ENCODE data around the gene SLC35C1. TPM values are rescaled to one million over a fixed set of nuclear protein-coding genes. Genes with fewer than 3 reads are reported as not detected.

Gene SLC35C1
- total RNA-seq, 1 donor from 2014 or later = 2.6 TPM

GRCh38 chr11:45809456-45810395, 4.8 kb downstream of the SLC35C1 start:
- Histone ChIP-seq H3K27me3 (ENCODE audit: control insufficient read depth in 3 of 3, insufficient read depth in 3 of 3, low read length in 3 of 3) (no peaks in the 10 kb centered on the region), H3K4me1 (ENCODE audit: control insufficient read depth in 3 of 3, insufficient read depth in 3 of 3, low read length in 3 of 3) (peaks cover 27 to 36% (median 33%) of the 10 kb centered on the region in 3 donors), H3K36me3 (ENCODE audit: control insufficient read depth in 3 of 3, insufficient read depth in 3 of 3, low read length in 3 of 3) (peaks cover 16 to 24% (median 24%) of the 10 kb centered on the region in 3 donors), H3K9ac (ENCODE audit: low read depth in 1 of 3, low read length in 3 of 3) (no peak overlapping the region), H3K4me3 (ENCODE audit: low read length in 3 of 3) (no peak overlapping the region), H3K9me3 (ENCODE audit: control insufficient read depth in 3 of 3, low read length in 3 of 3) (no peaks in the 10 kb centered on the region), H3K27ac (ENCODE audit: low read depth, low read length) (no peak overlapping the region)

GRCh38 chr11:45810431-45811108, 5.6 kb downstream of the SLC35C1 start:
- Histone ChIP-seq H3K36me3 (ENCODE audit: control insufficient read depth in 3 of 3, insufficient read depth in 3 of 3, low read length in 3 of 3) (peaks cover 16 to 24% (median 24%) of the 10 kb centered on the region in 3 donors), H3K4me1 (ENCODE audit: control insufficient read depth in 3 of 3, insufficient read depth in 3 of 3, low read length in 3 of 3) (peaks cover 25 to 32% (median 29%) of the 10 kb centered on the region in 3 donors), H3K9me3 (ENCODE audit: control insufficient read depth in 3 of 3, low read length in 3 of 3) (no peaks in the 10 kb centered on the region)

GRCh38 chr11:45811109-45811435, 6.1 kb downstream of the SLC35C1 start:
- no peak overlapping the region for H3K27ac ChIP-seq (ENCODE audit: low read depth, low read length)
- H3K36me3 ChIP-seq (ENCODE audit: control insufficient read depth in 3 of 3, insufficient read depth in 3 of 3, low read length in 3 of 3) = peaks cover 16 to 24% (median 24%) of the 10 kb centered on the region in 3 donors
- H3K9ac ChIP-seq (ENCODE audit: low read depth in 1 of 3, low read length in 3 of 3) = no peak overlapping the region
- no peaks in the 10 kb centered on the region for H3K27me3 ChIP-seq (ENCODE audit: control insufficient read depth in 3 of 3, insufficient read depth in 3 of 3, low read length in 3 of 3)
- H3K4me3 ChIP-seq (ENCODE audit: low read length in 3 of 3) = no peak overlapping the region
- peaks cover 20 to 27% (median 24%) of the 10 kb centered on the region in 3 donors for H3K4me1 ChIP-seq (ENCODE audit: control insufficient read depth in 3 of 3, insufficient read depth in 3 of 3, low read length in 3 of 3)
- no peaks in the 10 kb centered on the region for H3K9me3 ChIP-seq (ENCODE audit: control insufficient read depth in 3 of 3, low read length in 3 of 3)

More at GRCh38 chr11:45810431-45811108, 5.6 kb downstream of the SLC35C1 start:
- H3K27me3 ChIP-seq (ENCODE audit: control insufficient read depth in 3 of 3, insufficient read depth in 3 of 3, low read length in 3 of 3) = no peaks in the 10 kb centered on the region
- H3K9ac ChIP-seq (ENCODE audit: low read depth in 1 of 3, low read length in 3 of 3) = no peak overlapping the region
- no peak overlapping the region for H3K4me3 ChIP-seq (ENCODE audit: low read length in 3 of 3)
- no peak overlapping the region for H3K27ac ChIP-seq (ENCODE audit: low read depth, low read length)

GRCh38 chr11:45811571-45812290, 6.8 kb downstream of the SLC35C1 start:
- Histone ChIP-seq H3K9me3 (ENCODE audit: control insufficient read depth in 3 of 3, low read length in 3 of 3) (no peaks in the 10 kb centered on the region), H3K4me3 (ENCODE audit: low read length in 3 of 3) (no peak overlapping the region), H3K27me3 (ENCODE audit: control insufficient read depth in 3 of 3, insufficient read depth in 3 of 3, low read length in 3 of 3) (no peaks in the 10 kb centered on the region), H3K4me1 (ENCODE audit: control insufficient read depth in 3 of 3, insufficient read depth in 3 of 3, low read length in 3 of 3) (peaks cover 13 to 21% (median 18%) of the 10 kb centered on the region in 3 donors), H3K27ac (ENCODE audit: low read depth, low read length) (no peak overlapping the region), H3K36me3 (ENCODE audit: control insufficient read depth in 3 of 3, insufficient read depth in 3 of 3, low read length in 3 of 3) (peaks cover 16 to 24% (median 21%) of the 10 kb centered on the region in 3 donors), H3K9ac (ENCODE audit: low read depth in 1 of 3, low read length in 3 of 3) (no peak overlapping the region)

GRCh38 chr11:45812581-45813548, 7.9 kb downstream of the SLC35C1 start:
- Histone ChIP-seq H3K9me3 (ENCODE audit: control insufficient read depth in 3 of 3, low read length in 3 of 3) (no peaks in the 10 kb centered on the region), H3K27me3 (ENCODE audit: control insufficient read depth in 3 of 3, insufficient read depth in 3 of 3, low read length in 3 of 3) (no peaks in the 10 kb centered on the region), H3K9ac (ENCODE audit: low read depth in 1 of 3, low read length in 3 of 3) (no peak overlapping the region), H3K4me1 (ENCODE audit: control insufficient read depth in 3 of 3, insufficient read depth in 3 of 3, low read length in 3 of 3) (peaks cover 2 to 10% (median 6%) of the 10 kb centered on the region in 3 donors), H3K36me3 (ENCODE audit: control insufficient read depth in 3 of 3, insufficient read depth in 3 of 3, low read length in 3 of 3) (peaks cover 16 to 24% (median 21%) of the 10 kb centered on the region in 3 donors), H3K27ac (ENCODE audit: low read depth, low read length) (no peak overlapping the region), H3K4me3 (ENCODE audit: low read length in 3 of 3) (no peak overlapping the region)

- no peaks in the 10 kb centered on the region for H3K4me1 ChIP-seq (ENCODE audit: control insufficient read depth in 3 of 3, insufficient read depth in 3 of 3, low read length in 3 of 3)
- H3K27ac ChIP-seq (ENCODE audit: low read depth, low read length) = no peak overlapping the region
- no peaks in the 10 kb centered on the region for H3K27me3 ChIP-seq (ENCODE audit: control insufficient read depth in 3 of 3, insufficient read depth in 3 of 3, low read length in 3 of 3)
- H3K4me3 ChIP-seq (ENCODE audit: low read length in 3 of 3) = no peak overlapping the region
- no peaks in the 10 kb centered on the region for H3K9me3 ChIP-seq (ENCODE audit: control insufficient read depth in 3 of 3, low read length in 3 of 3)
- no peak overlapping the region for H3K9ac ChIP-seq (ENCODE audit: low read depth in 1 of 3, low read length in 3 of 3)
- peaks cover 9 to 15% (median 13%) of the 10 kb centered on the region in 3 donors for H3K36me3 ChIP-seq (ENCODE audit: control insufficient read depth in 3 of 3, insufficient read depth in 3 of 3, low read length in 3 of 3)
Observed at GRCh38 chr11:45815747-45816146, 10.8 kb downstream of the SLC35C1 start.

GRCh38 chr11:45816614-45817013, 11.7 kb downstream of the SLC35C1 start:
- Histone ChIP-seq H3K9ac (ENCODE audit: low read depth in 1 of 3, low read length in 3 of 3) (no peak overlapping the region), H3K36me3 (ENCODE audit: control insufficient read depth in 3 of 3, insufficient read depth in 3 of 3, low read length in 3 of 3) (peaks cover under 1 to 7% (median 7%) of the 10 kb centered on the region in 3 donors), H3K4me1 (ENCODE audit: control insufficient read depth in 3 of 3, insufficient read depth in 3 of 3, low read length in 3 of 3) (no peaks in the 10 kb centered on the region), H3K4me3 (ENCODE audit: low read length in 3 of 3) (no peak overlapping the region), H3K9me3 (ENCODE audit: control insufficient read depth in 3 of 3, low read length in 3 of 3) (no peaks in the 10 kb centered on the region), H3K27me3 (ENCODE audit: control insufficient read depth in 3 of 3, insufficient read depth in 3 of 3, low read length in 3 of 3) (no peaks in the 10 kb centered on the region), H3K27ac (ENCODE audit: low read depth, low read length) (no peak overlapping the region)

GRCh38 chr11:45817191-45817590, 12.2 kb downstream of the SLC35C1 start:
- Histone ChIP-seq H3K9ac (ENCODE audit: low read depth in 1 of 3, low read length in 3 of 3) (no peak overlapping the region), H3K27ac (ENCODE audit: low read depth, low read length) (no peak overlapping the region), H3K9me3 (ENCODE audit: control insufficient read depth in 3 of 3, low read length in 3 of 3) (no peaks in the 10 kb centered on the region), H3K4me3 (ENCODE audit: low read length in 3 of 3) (no peak overlapping the region), H3K27me3 (ENCODE audit: control insufficient read depth in 3 of 3, insufficient read depth in 3 of 3, low read length in 3 of 3) (no peaks in the 10 kb centered on the region), H3K36me3 (ENCODE audit: control insufficient read depth in 3 of 3, insufficient read depth in 3 of 3, low read length in 3 of 3) (peaks cover 0 to 2% (median 2%) of the 10 kb centered on the region in 3 donors), H3K4me1 (ENCODE audit: control insufficient read depth in 3 of 3, insufficient read depth in 3 of 3, low read length in 3 of 3) (no peaks in the 10 kb centered on the region)
